ENCODE data around the gene CENPU.
"Not testable (repeated sequence)": the region's sequence is repeated elsewhere in the genome, so short reads cannot be mapped to it uniquely, and the experiment has no call there.

Gene CENPU

GRCh38 chr4:184657820-184658219, 76.1 kb downstream of the CENPU start:
- DNase-seq = not testable (repeated sequence)

GRCh38 chr4:184657144-184657543, 76.8 kb downstream of the CENPU start:
- no peak for DNase-seq

GRCh38 chr4:184655889-184656869, 77.7 kb downstream of the CENPU start:
- DNase-seq = no peak

GRCh38 chr4:184653650-184654049, 80.2 kb downstream of the CENPU start:
- DNase-seq = no peak

GRCh38 chr4:184652681-184653080, 81.2 kb downstream of the CENPU start:
- DNase-seq = not testable (repeated sequence)

- DNase-seq = no peak
Observed at GRCh38 chr4:184651899-184652298, 82.0 kb downstream of the CENPU start.

GRCh38 chr4:184649971-184650855, 83.7 kb downstream of the CENPU start:
- no peak for DNase-seq

GRCh38 chr4:184649026-184649970, 84.6 kb downstream of the CENPU start, which contains the start of the genes CASP3 and PRIMPOL:
Gene CASP3 (minus strand): TSS chr4:184649447. CDS start chr4:184638453, 10,994 bp downstream.
Gene PRIMPOL (plus strand): TSS chr4:184649738. CDS start chr4:184657141, 7,403 bp downstream.
- DNase-seq = peak; percentile 92

- DNase-seq = no peak
Observed at GRCh38 chr4:184648313-184649025, 85.4 kb downstream of the CENPU start.

- no peak for DNase-seq
Observed at GRCh38 chr4:184648054-184648312, 85.9 kb downstream of the CENPU start.

- no peak for DNase-seq
Observed at GRCh38 chr4:184647266-184648053, 86.4 kb downstream of the CENPU start.

GRCh38 chr4:184645904-184646610, 87.8 kb downstream of the CENPU start:
- no peak for DNase-seq

GRCh38 chr4:184644553-184645307, 89.2 kb downstream of the CENPU start:
- no peak for DNase-seq

Data from DMS153 (cell line).